Fibroblast of gingiva (primary cell): Measurements from ENCODE around the gene TMEM126B.
"Not testable (repeated sequence)": the region's sequence is repeated elsewhere in the genome, so short reads cannot be mapped to it uniquely, and the experiment has no call there.

Experiments
- DNase-seq: peaks from one replicate; pipeline ENCODE4 v3.0.0-alpha.2; 2011; ENCODE audit warnings: low read depth

The TMEM126B gene

GRCh38 chr11:85627998-85628770 lies at the start of gene TMEM126B:
TMEM126B (plus strand) TSS chr11:85628593; CDS start chr11:85628608, 15 bp downstream.
- peak; percentile 96 for DNase-seq

- no peak for DNase-seq
These were observed 46.3 kb upstream of the TMEM126B start for GRCh38 chr11:85582111-85582510.

GRCh38 chr11:85589373-85589772 lies 39.0 kb upstream of the TMEM126B start:
- no peak for DNase-seq

GRCh38 chr11:85590848-85591483 lies 37.4 kb upstream of the TMEM126B start:
- DNase-seq: peak; percentile 45

- peak; percentile 47 for DNase-seq
These were observed 33.0 kb upstream of the TMEM126B start for GRCh38 chr11:85595285-85595884.

- DNase-seq: no peak
These were observed 31.5 kb upstream of the TMEM126B start for GRCh38 chr11:85596886-85597285.

- no peak for DNase-seq
These were observed 29.3 kb upstream of the TMEM126B start for GRCh38 chr11:85599083-85599482.

GRCh38 chr11:85602526-85603213 lies 25.7 kb upstream of the TMEM126B start:
- DNase-seq: no peak

GRCh38 chr11:85603220-85603619 lies 25.2 kb upstream of the TMEM126B start:
- DNase-seq: no peak

- DNase-seq: not testable (repeated sequence)
These were observed 22.2 kb upstream of the TMEM126B start for GRCh38 chr11:85606237-85606636.

GRCh38 chr11:85608621-85609020 lies 19.8 kb upstream of the TMEM126B start:
- not testable (repeated sequence) for DNase-seq

- not testable (repeated sequence) for DNase-seq
These were observed 19.1 kb upstream of the TMEM126B start for GRCh38 chr11:85609286-85609685.

- not testable (repeated sequence) for DNase-seq
These were observed 16.8 kb upstream of the TMEM126B start for GRCh38 chr11:85611643-85612042.

- DNase-seq: no peak
These were observed 8.9 kb upstream of the TMEM126B start for GRCh38 chr11:85619499-85619898.

GRCh38 chr11:85620256-85620655 lies 8.1 kb upstream of the TMEM126B start:
- no peak for DNase-seq

- no peak for DNase-seq
These were observed 1.9 kb upstream of the TMEM126B start for GRCh38 chr11:85626496-85626895.

- peak; percentile 63 for DNase-seq
These were observed 928 bp upstream of the TMEM126B start, which contains the start of gene DLG2 for GRCh38 chr11:85627332-85627997. DLG2 (minus strand) TSS chr11:85627344.

- DNase-seq: no peak
These were observed 463 bp downstream of the TMEM126B start for GRCh38 chr11:85628771-85629341.

- no peak for DNase-seq
These were observed 6.4 kb downstream of the TMEM126B start for GRCh38 chr11:85634747-85635146.

- no peak for DNase-seq
These were observed 14.8 kb downstream of the TMEM126B start for GRCh38 chr11:85643191-85643614.

GRCh38 chr11:85647078-85647477 lies 18.7 kb downstream of the TMEM126B start:
- no peak for DNase-seq
